Smooth muscle cell (in vitro differentiated cells): ENCODE results near the gene OR10H2. TPM values are rescaled to one million over a fixed set of nuclear protein-coding genes. Genes with fewer than 3 reads are reported as not detected.

Source experiments
- DNase-seq: peaks from one replicate; lab custom pipeline; 2025; ENCODE audit not compliant: unreplicated experiment; lab: John Stamatoyannopoulos, UW
- H2AFZ ChIP-seq: fragments of 200-600 bp; sonication (generic); 2 replicates; pipeline ENCODE4 v1.6.0; 2016; ENCODE audit warnings: antibody characterized with exemption, low read depth, mild to moderate bottlenecking
- H3F3A ChIP-seq: fragments of 200-600 bp; sonication (generic); 2 replicates; pipeline ENCODE4 v1.6.0; 2017; ENCODE audit warnings: antibody characterized with exemption, low read depth
- H3K27ac ChIP-seq: fragments of 200-600 bp; sonication (generic); 2 replicates; pipeline ENCODE4 v1.5.1; 2016; ENCODE audit warnings: low read depth, mild to moderate bottlenecking
- H3K27me3 ChIP-seq: fragments of 200-600 bp; sonication (generic); 2 replicates; pipeline ENCODE4 v1.6.1; 2016; ENCODE audit warnings: low read depth, mild to moderate bottlenecking
- H3K36me3 ChIP-seq: fragments of 200-600 bp; sonication (generic); 2 replicates; pipeline ENCODE4 v1.5.1; 2016; ENCODE audit warnings: low read depth
- H3K4me1 ChIP-seq: fragments of 200-600 bp; sonication (generic); 2 replicates; pipeline ENCODE4 v1.5.1; 2016; ENCODE audit warnings: low read depth
- H3K4me2 ChIP-seq: fragments of 200-600 bp; sonication (generic); 2 replicates; pipeline ENCODE4 v1.6.0; 2016; ENCODE audit warnings: mild to moderate bottlenecking
- H3K4me3 ChIP-seq: fragments of 200-600 bp; sonication (generic); 2 replicates; pipeline ENCODE4 v1.5.1; 2016; ENCODE audit warnings: mild to moderate bottlenecking
- H3K79me2 ChIP-seq: fragments of 200-600 bp; sonication (generic); 2 replicates; pipeline ENCODE4 v1.6.0; 2016; ENCODE audit warnings: low read depth, mild to moderate bottlenecking
- H3K9ac ChIP-seq: fragments of 200-600 bp; sonication (generic); 2 replicates; pipeline ENCODE4 v1.6.0; 2016; ENCODE audit warnings: low read depth
- H3K9me3 ChIP-seq: fragments of 200-600 bp; sonication (generic); replicated peaks from 2 replicates; pipeline ENCODE4 v1.5.1; 2016; ENCODE audit warnings: low read depth
- H4K20me1 ChIP-seq: fragments of 200-600 bp; sonication (generic); 2 replicates; pipeline ENCODE4 v1.6.0; 2016; ENCODE audit warnings: low read depth
- WGBS: methylation state at CpG from one replicate; pipeline ENCODE4 v1.1.7; 2016; ENCODE audit warnings: low lambda C conversion rate; 5-methylcytosine and 5-hydroxymethylcytosine counted together
- polyA plus RNA-seq: library from polyadenylated mRNA; unstranded; fragments of >200 nt; fragmentation: Nextera tagmentation; extraction: Ambion mirVana; gene quantifications from 2 replicates; pipeline ENCODE4 v1.2.1, GENCODE V29; 2016
- total RNA-seq: library from RNA; depleted of rRNA; stranded (reverse); fragments of >200 nt; gene quantifications from 2 replicates; pipeline ENCODE4 v1.2.3, GENCODE V29; 2014
- TF ChIP-seq, protein P1 (sequence below): fragments of 200-600 bp; sonication (generic); IDR thresholded peaks from 2 replicates; pipeline ENCODE4 v1.5.1; 2017; ENCODE audit warnings: borderline replicate concordance, mild to moderate bottlenecking, antibody characterized with exemption; ENCODE audit not compliant: insufficient read depth, poor library complexity, severe bottlenecking

Gene OR10H2
- total and polyA plus RNA-seq, 2 experiments from 2014 or later: not detected

DNA sequence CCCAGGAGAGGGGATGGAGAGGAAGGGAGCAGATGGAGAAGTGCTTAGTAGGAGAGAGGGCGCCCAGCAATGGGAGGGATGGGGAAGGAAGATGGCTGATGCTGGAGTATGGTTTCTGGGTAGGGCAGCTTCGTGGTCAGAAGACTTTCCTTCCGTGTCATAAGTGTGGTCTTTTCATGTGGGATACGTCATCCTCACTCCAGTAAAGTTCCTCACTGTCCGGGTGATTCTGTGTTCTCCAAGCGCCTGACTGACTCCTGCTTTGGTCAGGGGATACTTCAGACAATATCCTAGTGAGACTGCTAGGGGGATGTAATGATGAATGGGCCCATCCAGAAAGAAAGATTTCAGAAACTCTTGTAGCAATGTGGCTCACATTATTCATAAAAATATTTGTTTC is 6.1 kb downstream of the OR10H2 start:
- DNase-seq: no peak
- no peak overlapping the region for H3K4me2 ChIP-seq
- no peak overlapping the region for H3K9ac ChIP-seq
- no peaks in the 10 kb centered on the region for H3K36me3 ChIP-seq
- 46% methylated on average over 6 of the region's 6 CpGs for WGBS
- H3K4me3 ChIP-seq: no peak overlapping the region
- no peaks in the 10 kb centered on the region for H3K9me3 ChIP-seq
- H2AFZ ChIP-seq: no peak overlapping the region
- H3F3A ChIP-seq: no peaks in the 10 kb centered on the region
- H4K20me1 ChIP-seq: no peaks in the 10 kb centered on the region
- TF ChIP-seq, protein P1, sequence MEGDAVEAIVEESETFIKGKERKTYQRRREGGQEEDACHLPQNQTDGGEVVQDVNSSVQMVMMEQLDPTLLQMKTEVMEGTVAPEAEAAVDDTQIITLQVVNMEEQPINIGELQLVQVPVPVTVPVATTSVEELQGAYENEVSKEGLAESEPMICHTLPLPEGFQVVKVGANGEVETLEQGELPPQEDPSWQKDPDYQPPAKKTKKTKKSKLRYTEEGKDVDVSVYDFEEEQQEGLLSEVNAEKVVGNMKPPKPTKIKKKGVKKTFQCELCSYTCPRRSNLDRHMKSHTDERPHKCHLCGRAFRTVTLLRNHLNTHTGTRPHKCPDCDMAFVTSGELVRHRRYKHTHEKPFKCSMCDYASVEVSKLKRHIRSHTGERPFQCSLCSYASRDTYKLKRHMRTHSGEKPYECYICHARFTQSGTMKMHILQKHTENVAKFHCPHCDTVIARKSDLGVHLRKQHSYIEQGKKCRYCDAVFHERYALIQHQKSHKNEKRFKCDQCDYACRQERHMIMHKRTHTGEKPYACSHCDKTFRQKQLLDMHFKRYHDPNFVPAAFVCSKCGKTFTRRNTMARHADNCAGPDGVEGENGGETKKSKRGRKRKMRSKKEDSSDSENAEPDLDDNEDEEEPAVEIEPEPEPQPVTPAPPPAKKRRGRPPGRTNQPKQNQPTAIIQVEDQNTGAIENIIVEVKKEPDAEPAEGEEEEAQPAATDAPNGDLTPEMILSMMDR: no peak
- no peaks in the 10 kb centered on the region for H3K79me2 ChIP-seq
- no peaks in the 10 kb centered on the region for H3K27me3 ChIP-seq
- no peaks in the 10 kb centered on the region for H3K4me1 ChIP-seq
- H3K27ac ChIP-seq: no peak overlapping the region

DNA sequence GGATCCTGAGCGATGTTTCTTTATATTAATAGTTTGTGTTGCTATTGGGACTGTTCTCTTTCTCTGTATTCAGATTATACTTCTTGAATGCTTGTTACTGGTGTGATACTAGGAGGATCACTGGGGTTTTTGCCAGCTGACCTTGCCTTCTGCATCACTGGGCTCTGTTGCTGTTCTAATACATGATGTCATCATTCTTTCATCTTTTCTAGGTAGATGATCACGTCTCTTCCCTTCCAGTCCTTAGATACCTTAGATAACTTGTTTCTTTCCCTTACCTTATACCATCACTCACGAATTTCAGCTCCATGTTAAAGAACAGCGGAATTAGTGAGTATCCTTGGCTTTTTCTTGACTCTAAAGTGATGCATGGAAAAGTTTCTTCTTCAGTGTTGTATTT is 9.9 kb downstream of the OR10H2 start, which contains the start of gene OR10H3:
Gene OR10H3, plus strand, starts transcription at position 264 of the 400 bp plus-strand sequence. CDS start 3,408 bp downstream, outside the sequence.
- no peaks in the 10 kb centered on the region for H3F3A ChIP-seq
- H3K27me3 ChIP-seq: no peaks in the 10 kb centered on the region
- no peaks in the 10 kb centered on the region for H3K79me2 ChIP-seq
- WGBS: 41% methylated on average over 4 of the region's 4 CpGs
- H3K4me1 ChIP-seq: no peaks in the 10 kb centered on the region
- H3K9ac ChIP-seq: no peak within 1 kb of the TSS
- H3K27ac ChIP-seq: no peak within 1 kb of the TSS
- no peaks in the 10 kb centered on the region for H4K20me1 ChIP-seq
- no peak within 1 kb of the TSS for H3K4me3 ChIP-seq
- H3K36me3 ChIP-seq: no peaks in the 10 kb centered on the region
- no peak within 1 kb of the TSS for H2AFZ ChIP-seq
- H3K9me3 ChIP-seq: no peaks in the 10 kb centered on the region
- H3K4me2 ChIP-seq: no peak within 1 kb of the TSS
- DNase-seq: no peak
- TF ChIP-seq, protein P1: no peak

DNA sequence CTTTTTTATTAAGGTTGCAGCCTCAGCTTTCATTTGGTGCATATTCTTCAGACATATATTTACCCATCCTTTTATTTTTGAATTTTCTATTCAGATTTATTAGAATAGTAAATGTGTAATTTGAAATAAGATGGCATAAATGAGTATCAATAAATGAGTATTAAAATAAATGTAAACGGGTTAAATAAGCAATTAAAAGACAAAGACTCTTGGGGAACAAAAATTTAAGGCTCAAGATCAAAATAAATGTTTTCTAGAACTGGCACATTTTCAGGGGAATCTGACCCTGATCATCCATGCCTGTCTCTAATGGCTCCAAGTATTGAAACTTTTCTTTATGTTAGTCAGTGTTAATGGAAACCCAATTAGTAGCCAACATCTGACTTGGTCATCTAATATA is 13.0 kb downstream of the OR10H2 start:
- H3K36me3 ChIP-seq: no peaks in the 10 kb centered on the region
- no peaks in the 10 kb centered on the region for H3K9me3 ChIP-seq
- no peaks in the 10 kb centered on the region for H4K20me1 ChIP-seq
- no peaks in the 10 kb centered on the region for H3K4me1 ChIP-seq
- 31% methylated on average over 1 of the region's 1 CpG for WGBS
- H3K9ac ChIP-seq: no peak overlapping the region
- H2AFZ ChIP-seq: no peak overlapping the region
- DNase-seq: no peak
- H3K79me2 ChIP-seq: no peaks in the 10 kb centered on the region
- H3K27me3 ChIP-seq: no peaks in the 10 kb centered on the region
- H3K27ac ChIP-seq: no peak overlapping the region
- no peaks in the 10 kb centered on the region for H3F3A ChIP-seq
- no peak overlapping the region for H3K4me3 ChIP-seq
- H3K4me2 ChIP-seq: no peak overlapping the region
- TF ChIP-seq, protein P1: no peak

DNA sequence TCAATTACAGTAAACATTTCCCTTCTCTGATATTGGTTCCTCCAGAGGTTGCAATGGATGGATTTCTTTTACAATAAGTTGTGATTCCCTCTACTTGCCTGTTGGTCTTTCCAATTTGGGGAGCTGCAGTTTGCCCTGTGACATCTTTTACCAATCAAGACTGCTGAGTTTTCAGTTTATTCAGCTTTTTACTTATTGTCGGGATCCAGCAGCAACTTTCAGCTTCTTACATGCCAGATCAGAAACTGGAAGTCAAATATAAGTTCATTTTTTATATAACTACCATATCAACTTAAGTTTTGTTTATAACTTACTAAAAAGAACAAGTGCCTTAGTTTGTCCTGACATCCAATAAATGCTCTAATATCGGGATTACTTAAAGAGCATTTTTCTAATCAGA is 20.4 kb downstream of the OR10H2 start:
- DNase-seq: no peak
- Histone ChIP-seq H3K4me2 (no peak overlapping the region), H2AFZ (no peak overlapping the region), H3K36me3 (no peaks in the 10 kb centered on the region), H3K4me3 (no peak overlapping the region), H3K9ac (no peak overlapping the region), H3K4me1 (no peaks in the 10 kb centered on the region), H4K20me1 (no peaks in the 10 kb centered on the region), H3K9me3 (peaks cover 9% of the 10 kb centered on the region), H3K27ac (no peak overlapping the region), H3F3A (no peaks in the 10 kb centered on the region), H3K27me3 (no peaks in the 10 kb centered on the region), H3K79me2 (no peaks in the 10 kb centered on the region)
- 72% methylated on average over 2 of the region's 2 CpGs for WGBS
- TF ChIP-seq, protein P1: no peak
